Retinal pigment epithelial cell (primary cell): ENCODE data around the gene RAD9A.
A peak's percentile ranks its signal among the peaks of the same experiment; 100 is the strongest.

ENCODE experiments used
- DNase-seq: peaks from one replicate; pipeline ENCODE4 v3.0.0-alpha.2; 2010; ENCODE audit warnings: low read depth
- H3K4me3 ChIP-seq: 2 replicates; pipeline ENCODE4 v1.5.1; 2011; ENCODE audit warnings: mild to moderate bottlenecking, low read length, control low read depth, moderate library complexity
- TF ChIP-seq, protein P1 (sequence below): conservative IDR thresholded peaks from 2 replicates; pipeline ENCODE4 v1.5.1; 2011; ENCODE audit warnings: low read depth, low read length, control low read depth, inconsistent platforms

The RAD9A gene

DNA sequence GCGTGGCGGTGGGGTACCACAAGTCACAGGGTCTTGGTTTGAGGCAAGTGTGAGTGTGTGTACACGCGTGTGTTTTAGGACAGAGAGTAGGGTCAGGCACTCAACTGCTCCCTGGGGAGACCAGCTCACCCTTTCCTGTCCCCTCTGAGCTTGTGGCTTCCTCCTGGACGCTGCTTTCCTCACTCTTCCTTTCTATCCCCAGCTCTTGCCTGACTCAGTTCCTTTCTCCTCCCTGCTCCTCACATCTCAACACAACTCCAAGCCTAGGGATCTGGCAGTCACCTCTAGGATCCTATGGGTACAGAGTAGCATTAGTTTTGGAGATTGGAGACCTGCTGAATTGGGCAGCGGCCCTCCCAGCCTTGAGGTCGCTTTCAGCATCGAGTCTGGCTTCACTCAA is 22.5 kb upstream of the RAD9A start:
- TF ChIP-seq, protein P1, sequence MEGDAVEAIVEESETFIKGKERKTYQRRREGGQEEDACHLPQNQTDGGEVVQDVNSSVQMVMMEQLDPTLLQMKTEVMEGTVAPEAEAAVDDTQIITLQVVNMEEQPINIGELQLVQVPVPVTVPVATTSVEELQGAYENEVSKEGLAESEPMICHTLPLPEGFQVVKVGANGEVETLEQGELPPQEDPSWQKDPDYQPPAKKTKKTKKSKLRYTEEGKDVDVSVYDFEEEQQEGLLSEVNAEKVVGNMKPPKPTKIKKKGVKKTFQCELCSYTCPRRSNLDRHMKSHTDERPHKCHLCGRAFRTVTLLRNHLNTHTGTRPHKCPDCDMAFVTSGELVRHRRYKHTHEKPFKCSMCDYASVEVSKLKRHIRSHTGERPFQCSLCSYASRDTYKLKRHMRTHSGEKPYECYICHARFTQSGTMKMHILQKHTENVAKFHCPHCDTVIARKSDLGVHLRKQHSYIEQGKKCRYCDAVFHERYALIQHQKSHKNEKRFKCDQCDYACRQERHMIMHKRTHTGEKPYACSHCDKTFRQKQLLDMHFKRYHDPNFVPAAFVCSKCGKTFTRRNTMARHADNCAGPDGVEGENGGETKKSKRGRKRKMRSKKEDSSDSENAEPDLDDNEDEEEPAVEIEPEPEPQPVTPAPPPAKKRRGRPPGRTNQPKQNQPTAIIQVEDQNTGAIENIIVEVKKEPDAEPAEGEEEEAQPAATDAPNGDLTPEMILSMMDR = no peak
- H3K4me3 ChIP-seq = no peak overlapping the region
- DNase-seq = no peak

DNA sequence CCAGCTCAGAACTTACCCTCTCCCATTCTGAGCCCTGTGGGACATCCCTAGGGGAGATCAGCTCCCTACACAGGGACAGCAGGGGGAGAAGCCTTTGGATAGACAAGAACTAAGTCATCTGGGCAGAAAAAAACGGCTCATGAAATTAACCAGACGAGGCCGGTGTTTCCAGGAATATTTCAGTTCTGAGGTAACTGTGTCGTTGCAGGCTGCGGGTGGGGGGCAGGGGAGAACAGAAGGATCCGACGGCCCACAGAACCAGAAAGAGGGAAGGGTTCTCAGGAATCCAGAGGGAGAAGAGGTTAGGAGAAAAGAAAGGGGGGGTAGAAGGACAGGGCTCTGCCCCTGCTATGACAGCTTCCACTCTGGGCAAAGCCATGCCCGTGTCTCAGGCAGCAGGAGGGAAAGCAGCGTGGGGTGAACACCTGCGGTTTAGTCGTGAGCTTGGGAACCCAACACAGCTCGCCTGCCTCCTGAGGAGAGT is 21.9 kb upstream of the RAD9A start:
- DNase-seq = no peak
- TF ChIP-seq, protein P1 = no peak
- no peak overlapping the region for H3K4me3 ChIP-seq

DNA sequence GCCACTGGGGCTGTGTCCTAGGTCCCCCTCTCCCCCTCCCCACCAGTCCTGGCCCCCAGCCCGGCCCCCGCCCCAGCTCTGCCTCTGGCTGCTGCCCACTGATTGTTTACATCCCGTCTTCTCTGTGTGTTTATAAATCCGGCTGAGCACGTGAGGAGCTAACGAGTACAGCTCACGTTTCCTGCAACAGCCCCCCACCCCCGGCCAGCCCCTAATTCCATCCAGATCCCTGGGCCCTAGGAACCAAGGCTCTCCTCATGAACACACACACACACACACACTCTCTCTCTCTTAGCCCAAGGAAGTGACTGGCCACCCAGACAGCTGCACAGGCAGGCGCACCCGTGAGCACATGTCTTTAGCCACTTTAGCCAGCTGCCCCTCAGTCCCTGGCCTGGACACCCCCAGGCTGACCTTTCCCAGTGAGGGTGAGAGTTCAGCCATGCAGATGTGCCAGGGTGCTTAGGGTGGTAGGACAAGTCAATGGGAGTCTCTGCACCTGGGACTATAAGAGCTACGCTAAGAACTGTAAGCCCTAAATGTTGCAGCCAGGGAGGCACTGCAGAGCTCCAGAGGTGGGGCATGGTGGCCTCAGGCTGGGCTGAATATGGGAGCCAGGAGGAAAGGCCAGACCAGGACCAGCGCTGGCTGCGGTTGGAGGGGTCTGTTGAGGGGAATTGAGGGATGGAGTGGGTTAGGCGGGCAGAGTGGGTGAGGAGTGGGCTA is 21.3 kb upstream of the RAD9A start:
- H3K4me3 ChIP-seq = no peak overlapping the region

DNA sequence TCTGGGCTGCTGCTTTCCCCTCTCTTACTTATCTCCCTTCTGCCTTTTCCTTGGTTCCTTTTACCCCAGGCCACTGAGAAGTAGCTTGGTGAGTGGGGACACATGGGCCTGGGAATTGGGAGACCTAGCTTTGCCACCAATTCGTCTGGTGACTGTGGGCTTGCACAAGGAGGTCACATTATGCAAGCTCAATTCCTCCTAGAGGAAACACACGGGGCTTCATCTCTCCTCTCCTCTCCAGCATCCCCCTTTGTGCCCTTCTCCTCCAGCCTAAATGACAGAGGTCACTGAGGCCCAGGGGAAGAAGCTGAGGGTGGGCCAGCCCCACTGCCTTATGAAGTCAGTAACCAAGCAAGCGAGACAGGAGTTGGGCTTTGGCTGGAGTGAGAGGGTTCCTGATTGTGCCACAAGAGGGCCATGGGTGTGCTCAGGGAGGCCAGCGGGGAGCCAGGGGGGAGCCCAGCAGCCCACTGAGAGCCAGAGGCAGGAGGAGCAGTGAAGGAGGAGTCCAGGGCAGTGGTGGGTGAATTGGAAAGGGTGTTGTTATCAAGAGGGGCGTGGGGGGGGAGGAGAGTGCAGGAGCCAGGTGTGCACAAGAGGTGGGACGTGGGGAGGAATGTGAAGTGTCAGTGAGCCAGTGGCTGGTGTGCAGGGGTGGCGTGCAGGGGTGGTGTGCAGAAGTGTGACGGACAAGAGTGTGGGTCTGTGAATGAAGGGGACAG is 20.4 kb upstream of the RAD9A start:
- DNase-seq = no peak
- TF ChIP-seq, protein P1 = peak; percentile 64
- H3K4me3 ChIP-seq = peak overlapping the region; percentile 38

More for the DNA sequence above, 21.3 kb upstream of the RAD9A start:
- no peak for DNase-seq
- TF ChIP-seq, protein P1 = no peak

DNA sequence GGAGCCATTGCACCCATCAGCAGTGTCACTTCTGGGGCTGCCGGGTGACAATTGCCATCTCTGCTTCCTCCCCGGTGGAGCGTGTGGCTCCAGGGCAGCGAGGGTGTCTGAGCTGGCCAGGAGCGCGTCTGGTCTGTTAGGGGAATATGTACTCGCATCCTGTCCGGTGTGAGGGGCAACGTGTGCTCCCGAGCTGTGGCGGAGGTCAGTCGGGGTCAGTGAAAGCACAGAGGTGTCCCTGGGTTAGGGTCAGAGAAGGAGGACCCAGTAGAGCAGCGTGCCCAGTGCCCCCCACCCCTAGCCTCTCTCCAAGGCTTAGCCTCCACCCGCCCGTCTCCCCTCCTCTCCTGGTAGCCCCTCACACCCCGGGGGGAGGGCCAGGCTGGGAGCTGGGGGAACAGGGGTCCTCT is 19.9 kb upstream of the RAD9A start:
- TF ChIP-seq, protein P1 = no peak
- DNase-seq = no peak
- H3K4me3 ChIP-seq = peak overlapping the region; percentile 38

DNA sequence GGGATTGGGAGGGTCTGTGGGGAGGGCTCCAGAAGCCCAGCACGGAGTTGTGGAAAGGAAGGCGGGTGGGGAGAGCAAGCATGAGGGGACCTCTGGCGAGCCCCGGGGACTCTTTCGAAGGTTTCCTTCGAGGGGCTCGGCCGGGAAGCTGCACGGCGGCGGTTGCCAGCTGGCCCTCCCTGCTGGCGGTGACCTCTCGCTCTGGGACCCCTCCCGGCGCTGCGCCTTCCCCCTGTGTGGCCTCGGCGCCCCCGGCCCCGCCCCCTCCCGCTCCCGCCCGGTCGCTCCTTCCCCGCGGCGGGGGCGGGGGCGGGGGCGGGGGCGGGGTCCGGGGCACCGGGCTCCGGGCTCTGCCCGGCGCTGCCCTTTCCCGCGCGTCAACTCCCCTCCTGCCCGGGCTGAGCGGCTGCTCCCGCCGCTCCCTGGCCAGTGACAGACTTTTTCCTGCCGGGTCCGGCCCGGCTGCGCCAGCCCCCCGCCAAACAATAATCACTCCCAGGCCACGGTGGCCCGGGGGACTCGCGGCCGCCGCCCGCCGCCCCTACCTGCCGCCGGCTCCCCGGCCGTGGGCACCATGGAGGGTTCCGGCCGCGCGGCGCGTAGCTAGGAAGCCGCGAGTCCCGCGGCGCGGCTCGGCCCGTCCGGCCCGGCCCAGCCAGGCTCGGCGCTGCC is 19.3 kb upstream of the RAD9A start:
- no peak for DNase-seq
- peak overlapping the region; percentile 57 for H3K4me3 ChIP-seq
- TF ChIP-seq, protein P1 = no peak
